Naive thymus-derived CD8-positive, alpha-beta T cell (primary cell): ENCODE measurements around the gene RASAL3. TPM values are rescaled to one million over a fixed set of nuclear protein-coding genes. Genes with fewer than 3 reads are reported as not detected.

ENCODE experiments used
- ATAC-seq, 2 donors: fragments of 150-1000 bp; cut with Tn5 transposase in 1 of 2; sonication (Bioruptor Pico), chemical (Tn5 transposase) in 1 of 2; 1 replicate in 1 of 2; 2 replicates in 1 of 2; pipeline ENCODE4 v1.10.0; 2021; ENCODE audit warnings: mild to moderate bottlenecking in 2 of 2, moderate library complexity in 2 of 2
- POLR2A ChIA-PET: fragments of 350-600 bp; sonication (Branson Sonifier 250); formaldehyde crosslinking; loops from one replicate; lab custom pipeline; 2021; ENCODE audit warnings: antibody characterized with exemption; lab: Charles Lee
- DNase-seq, 10 donors: peaks; one replicate each; pipeline versions ENCODE4 v3.0.0 to v3.0.0-alpha.2; 2020 to 2022
- H3K27ac Mint-ChIP-seq, 10 donors: one replicate each; pipeline ENCODE4 v1.8.0; 2020 to 2022; ENCODE audit warnings: mild to moderate bottlenecking in 10 of 10, mixed read lengths in 10 of 10, moderate library complexity in 4 of 10, inconsistent platforms in 1 of 10
- H3K27me3 Mint-ChIP-seq, 5 donors: one replicate each; pipeline ENCODE4 v1.8.0; 2021 to 2022; ENCODE audit warnings: mixed read lengths in 5 of 5
- H3K36me3 Mint-ChIP-seq, 3 donors: one replicate each; pipeline ENCODE4 v1.8.0; 2020 to 2022; ENCODE audit warnings: mixed read lengths in 3 of 3, mild to moderate bottlenecking in 2 of 3, inconsistent platforms in 1 of 3
- H3K4me1 Mint-ChIP-seq, 4 donors: one replicate each; pipeline ENCODE4 v1.8.0; 2021 to 2022; ENCODE audit warnings: mixed read lengths in 4 of 4
- H3K4me3 Mint-ChIP-seq, 10 donors: one replicate each; pipeline ENCODE4 v1.8.0; 2020 to 2022; ENCODE audit warnings: mild to moderate bottlenecking in 10 of 10, mixed read lengths in 10 of 10, moderate library complexity in 6 of 10, inconsistent platforms in 1 of 10
- H3K9me3 Mint-ChIP-seq, 9 donors: one replicate each; pipeline ENCODE4 v1.8.0; 2020 to 2022; ENCODE audit warnings: mixed read lengths in 9 of 9, mild to moderate bottlenecking in 3 of 9, inconsistent platforms in 1 of 9, moderate library complexity in 1 of 9
- polyA plus RNA-seq, 3 donors: library from polyadenylated mRNA; unstranded; fragments of 300-500 nt; fragmentation: Illumina TruSeq; gene quantifications; one replicate each; pipeline ENCODE4 v1.2.3, GENCODE V29; 2021
- total RNA-seq, 8 experiments: library from RNA in 2 of 8; stranded (reverse) in 2 of 8; gene quantifications; one replicate each; pipeline ENCODE4 v1.2.3 and lab custom pipeline; 2021 to 2026

The RASAL3 gene
- total and polyA plus RNA-seq, 5 experiments from 2014 or later, result 50.5 to 218 (median 159) TPM

DNA sequence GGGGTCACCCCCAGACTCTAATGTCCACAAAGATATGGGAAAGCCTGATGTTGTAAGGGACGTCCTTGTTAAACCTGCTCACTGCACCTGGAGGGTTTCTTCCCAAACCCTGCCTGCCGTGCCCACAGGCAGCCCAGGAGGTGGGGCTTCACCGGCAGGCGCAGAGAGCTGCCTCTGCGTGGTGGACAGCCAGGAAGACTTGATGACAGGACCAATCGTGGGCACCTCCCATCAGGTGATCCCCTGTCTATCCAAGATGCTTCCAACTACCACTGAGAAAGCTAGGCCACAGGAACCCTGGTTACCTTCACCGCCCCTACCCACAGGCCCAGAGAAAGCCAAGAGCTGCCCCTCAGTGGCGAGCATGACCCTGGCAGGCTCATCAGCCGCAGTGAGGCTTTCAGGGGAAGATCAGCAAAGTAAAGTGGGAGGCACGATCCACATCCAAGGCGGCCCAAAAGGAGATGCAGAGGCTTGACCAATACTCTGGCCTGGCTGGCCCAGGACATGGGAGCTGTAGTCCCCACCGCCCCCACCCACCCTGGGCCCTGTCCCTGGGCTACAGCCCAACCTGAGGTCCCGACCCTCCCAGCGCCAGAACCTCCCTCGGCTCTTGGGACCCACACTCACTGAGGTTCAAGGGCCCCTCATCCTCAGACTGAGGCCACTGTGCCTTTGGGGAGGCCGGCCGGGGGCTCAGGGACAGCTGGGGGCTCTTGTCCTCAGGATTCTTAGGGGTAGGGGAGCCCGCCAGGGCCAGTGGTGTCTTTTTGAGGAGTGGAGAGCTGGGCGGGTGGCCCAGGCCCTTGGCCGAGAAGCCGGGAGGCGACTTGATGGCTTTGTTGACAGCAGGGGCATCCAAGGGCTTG lies 35.2 kb downstream of the RASAL3 start:
- Mint-ChIP-seq H3K36me3 (peaks cover 0 to 19% (median 11%) of the 10 kb centered on the region in 3 donors), H3K27ac (peak overlapping the region in 2 of 10 donors; percentile 38 to 69), H3K27me3 (no peaks in the 10 kb centered on the region), H3K4me1 (peaks cover 26 to 44% (median 30%) of the 10 kb centered on the region in 4 donors), H3K9me3 (no peaks in the 10 kb centered on the region), H3K4me3 (peak overlapping the region in 4 of 10 donors; percentile 4 to 80 (median 24))
- ATAC-seq, result no peak
- peak in 1 of 10 donors; percentile 58 for DNase-seq
- POLR2A ChIA-PET, result interaction anchor here (0.7 to 6.8 kb wide), 6 partner anchors 11 to 151 kb away, joined by 3 to 87 read pairs (median 3); partner anchors contain the start of genes AKAP8L and WIZ

- POLR2A ChIA-PET, result interaction anchor here (1.0 to 6.8 kb wide), 3 partner anchors 10 to 35 kb away, joined by 3 to 87 read pairs (median 3); partner anchors contain the start of genes AKAP8L and WIZ
- Mint-ChIP-seq H3K36me3 (peaks cover 0 to 28% (median 18%) of the 10 kb centered on the region in 3 donors), H3K27me3 (no peaks in the 10 kb centered on the region), H3K4me1 (peaks cover 19 to 37% (median 24%) of the 10 kb centered on the region in 4 donors), H3K27ac (peak overlapping the region in 2 of 10 donors; percentile 24 to 27), H3K9me3 (no peaks in the 10 kb centered on the region), H3K4me3 (peak overlapping the region in 1 of 10 donors; percentile 80)
- DNase-seq, result peak in 1 of 10 donors; percentile 51
- ATAC-seq, result no peak
These were observed 36.3 kb downstream of the RASAL3 start for GRCh38 chr19:15427991-15428471.

- H3K36me3 Mint-ChIP-seq, result peaks cover 0 to 35% (median 24%) of the 10 kb centered on the region in 3 donors
- no peak overlapping the region for H3K4me3 Mint-ChIP-seq
- no peaks in the 10 kb centered on the region for H3K9me3 Mint-ChIP-seq
- H3K4me1 Mint-ChIP-seq, result peaks cover 19 to 35% (median 22%) of the 10 kb centered on the region in 4 donors
- ATAC-seq (no peak), DNase-seq (no peak)
- H3K27ac Mint-ChIP-seq, result peak overlapping the region in 1 of 10 donors; percentile 53
- no peaks in the 10 kb centered on the region for H3K27me3 Mint-ChIP-seq
- POLR2A ChIA-PET, result no interaction called here
These were observed 37.0 kb downstream of the RASAL3 start for GRCh38 chr19:15427350-15427700.

- Mint-ChIP-seq H3K27me3 (no peaks in the 10 kb centered on the region), H3K27ac (peak overlapping the region in 1 of 10 donors; percentile 13), H3K4me1 (peaks cover 16 to 32% (median 18%) of the 10 kb centered on the region in 4 donors), H3K36me3 (peaks cover 0 to 38% (median 24%) of the 10 kb centered on the region in 3 donors), H3K4me3 (no peak overlapping the region), H3K9me3 (no peaks in the 10 kb centered on the region)
- POLR2A ChIA-PET, result interaction anchor here (0.6 kb wide), 1 partner anchor 579 kb away, joined by 4 read pairs; no protein-coding TSS in a partner anchor
- ATAC-seq, result no peak
- DNase-seq, result no peak
These were observed 37.6 kb downstream of the RASAL3 start for GRCh38 chr19:15426485-15427349.

GRCh38 chr19:15425321-15425950 lies 38.9 kb downstream of the RASAL3 start:
- DNase-seq (no peak), ATAC-seq (no peak)
- H3K27me3 Mint-ChIP-seq, result no peaks in the 10 kb centered on the region
- H3K9me3 Mint-ChIP-seq, result no peaks in the 10 kb centered on the region
- peak overlapping the region in 1 of 10 donors; percentile 73 for H3K4me3 Mint-ChIP-seq
- POLR2A ChIA-PET, result no interaction called here
- peaks cover 6 to 19% (median 8%) of the 10 kb centered on the region in 4 donors for H3K4me1 Mint-ChIP-seq
- H3K27ac Mint-ChIP-seq, result no peak overlapping the region
- H3K36me3 Mint-ChIP-seq, result peaks cover 0 to 38% (median 24%) of the 10 kb centered on the region in 3 donors

GRCh38 chr19:15424692-15425272 lies 39.6 kb downstream of the RASAL3 start:
- Mint-ChIP-seq H3K27me3 (no peaks in the 10 kb centered on the region), H3K27ac (no peak overlapping the region), H3K4me3 (no peak overlapping the region), H3K9me3 (no peaks in the 10 kb centered on the region), H3K4me1 (peaks cover 5 to 17% (median 8%) of the 10 kb centered on the region in 4 donors), H3K36me3 (peaks cover 0 to 38% (median 24%) of the 10 kb centered on the region in 3 donors)
- ATAC-seq, result no peak
- POLR2A ChIA-PET, result no interaction called here
- DNase-seq, result no peak

DNA sequence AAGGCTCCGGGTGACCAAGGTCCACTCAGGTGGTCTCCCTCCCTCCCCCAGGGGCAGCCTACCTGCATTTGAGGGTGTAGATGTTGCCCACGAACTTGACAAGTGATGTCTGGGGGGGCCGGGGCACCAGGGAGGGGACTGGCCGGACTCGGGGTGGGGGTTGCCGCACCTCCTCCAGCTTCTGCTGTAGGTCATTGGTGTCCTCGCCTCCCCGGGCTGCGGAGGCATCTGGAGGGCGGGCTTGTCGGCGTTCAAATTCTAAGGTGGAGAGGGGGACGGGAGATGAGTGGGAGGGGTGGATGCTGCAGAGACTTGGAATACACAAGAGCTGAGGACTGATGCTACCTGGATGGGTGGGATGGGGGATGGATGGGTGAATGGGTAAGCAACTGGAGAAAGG lies 40.2 kb downstream of the RASAL3 start:
- POLR2A ChIA-PET, result interaction anchor here (0.7 kb wide), 1 partner anchor 135 kb away, joined by 4 read pairs; no protein-coding TSS in a partner anchor
- Mint-ChIP-seq H3K27ac (no peak overlapping the region), H3K4me1 (peaks cover 11 to 22% (median 13%) of the 10 kb centered on the region in 4 donors), H3K27me3 (no peaks in the 10 kb centered on the region), H3K36me3 (peaks cover 0 to 38% (median 24%) of the 10 kb centered on the region in 3 donors), H3K4me3 (no peak overlapping the region), H3K9me3 (no peaks in the 10 kb centered on the region)
- no peak for ATAC-seq
- peak in 1 of 10 donors; percentile 54 for DNase-seq

DNA sequence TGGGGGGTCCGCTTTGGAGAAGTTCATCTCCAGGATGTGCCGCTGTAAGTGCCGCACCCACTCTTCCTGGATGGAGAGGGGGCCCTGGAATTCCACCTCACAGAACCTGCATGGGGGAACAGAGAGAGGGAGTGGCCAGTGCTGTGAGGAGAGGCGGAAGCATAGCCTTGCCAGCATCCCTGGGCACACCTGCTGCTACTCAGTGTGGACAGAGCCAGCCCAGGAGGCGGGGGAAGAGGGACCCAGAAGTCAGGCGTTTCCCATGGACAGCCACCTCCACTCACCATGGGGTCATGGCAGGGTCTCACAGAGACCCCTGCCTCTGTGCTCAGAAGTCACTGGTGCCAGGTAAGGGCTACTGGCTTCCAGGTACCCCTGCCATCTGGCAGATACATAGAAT lies 41.2 kb downstream of the RASAL3 start:
- Mint-ChIP-seq H3K27ac (peak overlapping the region in 1 of 10 donors; percentile 15), H3K4me1 (peaks cover 17 to 21% (median 18%) of the 10 kb centered on the region in 4 donors), H3K27me3 (no peaks in the 10 kb centered on the region), H3K4me3 (no peak overlapping the region), H3K9me3 (no peaks in the 10 kb centered on the region), H3K36me3 (peaks cover 0 to 38% (median 24%) of the 10 kb centered on the region in 3 donors)
- ATAC-seq, result no peak
- DNase-seq, result peak in 1 of 10 donors; percentile 52
- POLR2A ChIA-PET, result interaction anchor here (0.7 kb wide), 1 partner anchor 134 kb away, joined by 4 read pairs; no protein-coding TSS in a partner anchor

- POLR2A ChIA-PET, result interaction anchor here (1.6 to 5.1 kb wide), 2 partner anchors 10 to 130 kb away, joined by 6 to 124 read pairs; no protein-coding TSS in a partner anchor
- Mint-ChIP-seq H3K27ac (peak overlapping the region in 1 of 10 donors; percentile 71), H3K4me3 (no peak overlapping the region), H3K9me3 (no peaks in the 10 kb centered on the region), H3K27me3 (no peaks in the 10 kb centered on the region), H3K4me1 (peaks cover 21 to 27% (median 24%) of the 10 kb centered on the region in 4 donors), H3K36me3 (peaks cover 0 to 38% (median 23%) of the 10 kb centered on the region in 3 donors)
- ATAC-seq (no peak), DNase-seq (peak in 1 of 10 donors; percentile 55)
These were observed 41.9 kb downstream of the RASAL3 start for GRCh38 chr19:15422296-15423075.

GRCh38 chr19:15421721-15422260 lies 42.6 kb downstream of the RASAL3 start:
- Mint-ChIP-seq H3K36me3 (peaks cover 0 to 34% (median 20%) of the 10 kb centered on the region in 3 donors), H3K4me1 (peaks cover 21 to 31% (median 30%) of the 10 kb centered on the region in 4 donors), H3K27ac (peak overlapping the region in 3 of 10 donors; percentile 59 to 89 (median 63)), H3K27me3 (no peaks in the 10 kb centered on the region), H3K4me3 (no peak overlapping the region), H3K9me3 (no peaks in the 10 kb centered on the region)
- DNase-seq, result peak in 1 of 10 donors; percentile 59
- POLR2A ChIA-PET, result interaction anchor here (1.6 to 5.1 kb wide), 3 partner anchors 11 to 131 kb away, joined by 6 to 124 read pairs (median 39); partner anchors contain the start of gene RASAL3
- ATAC-seq, result no peak
